MM.1S (cell line): ENCODE data around the gene BACH2.

Experiments
- CTCF ChIP-seq: fragments of 300-600 bp; sonication (generic); IDR thresholded peaks from 2 replicates; pipeline ENCODE4 v1.5.1; 2016; ENCODE audit warnings: antibody characterized with exemption, low read length, mixed read lengths
- EZH2 ChIP-seq: fragments of 300-600 bp; sonication (generic); optimal IDR thresholded peaks from 2 replicates; pipeline ENCODE3; 2017; ENCODE audit warnings: low read depth, mild to moderate bottlenecking, antibody characterized with exemption, low read length, mixed read lengths
- EZH2phosphoT487 ChIP-seq: fragments of 300-600 bp; sonication (generic); IDR thresholded peaks from 2 replicates; pipeline ENCODE4 v1.6.1; 2018; ENCODE audit warnings: antibody characterized with exemption, low read length

- no peak for TF ChIP-seq CTCF
- no peak for TF ChIP-seq EZH2
- TF ChIP-seq EZH2phosphoT487, result no peak
Observed at GRCh38 chr6:90297115-90297866, 648 bp upstream of the BACH2 start.
